Prostate gland (tissue), 2 donors: Measurements from ENCODE around the gene MMD. TPM values are rescaled to one million over a fixed set of nuclear protein-coding genes. Genes with fewer than 3 reads are reported as not detected.

ENCODE experiments used
- DNase-seq: peaks from one replicate; pipeline ENCODE4 v3.0.0-alpha.2; 2019; ENCODE audit warnings: low spot score
- H3K27ac ChIP-seq, 2 donors: fragments of 200-600 bp; sonication (generic); 2 replicates each; pipeline ENCODE4 v1.5.1; 2017 to 2019
- H3K27me3 ChIP-seq: fragments of 200-600 bp; sonication (generic); replicated peaks from 2 replicates; pipeline ENCODE4 v1.5.1; 2019; ENCODE audit not compliant: insufficient read depth
- H3K36me3 ChIP-seq, 2 donors: fragments of 200-600 bp; sonication (generic); 1 replicate in 1 of 2; 2 replicates in 1 of 2; pipeline versions ENCODE4 v1.5.1 to v1.8.1; 2017 to 2019
- H3K4me1 ChIP-seq: fragments of 200-600 bp; sonication (generic); replicated peaks from 2 replicates; pipeline ENCODE4 v1.5.1; 2019
- H3K4me3 ChIP-seq, 2 donors: fragments of 200-600 bp; sonication (generic); 2 replicates each; pipeline ENCODE4 v1.5.1; 2017 to 2019
- H3K9me3 ChIP-seq: fragments of 200-600 bp; sonication (generic); 2 replicates; pipeline ENCODE4 v1.5.1; 2017
- CTCF ChIP-seq, 4 experiments: fragments of 200-600 bp in 2 of 4; fragments of 450-650 bp in 2 of 4; sonication (generic) in 2 of 4; IDR thresholded peaks; 1 replicate in 3 of 4; 2 replicates in 1 of 4; pipeline ENCODE4 v1.5.1; 2016 to 2019; ENCODE audit warnings: antibody characterized with exemption in 4 of 4, mild to moderate bottlenecking in 2 of 4, moderate library complexity in 2 of 4
- POLR2A ChIP-seq: fragments of 450-650 bp; IDR thresholded peaks from one replicate; pipeline ENCODE4 v1.6.1; 2016; ENCODE audit warnings: antibody characterized with exemption, mild to moderate bottlenecking
- POLR2AphosphoS5 ChIP-seq: sonication (generic); formaldehyde crosslinking; IDR thresholded peaks from one replicate; pipeline ENCODE4 v1.6.1; 2017; ENCODE audit warnings: antibody characterized with exemption
- WGBS: methylation state at CpG from one replicate; pipeline ENCODE4 v1.1.5; 2018; 5-methylcytosine and 5-hydroxymethylcytosine counted together
- intact Hi-C: fragments of 100-400 bp; cut with DNase I; formaldehyde crosslinking; loops from one replicate; pipeline ENCODE4 v1.14.2; 2022
- total RNA-seq, 2 donors: library from RNA; depleted of rRNA; stranded (reverse); fragments of >200 nt; gene quantifications; one replicate each; pipeline ENCODE4 v1.1.0, GENCODE V29; 2016

The MMD gene
- total RNA-seq, 2 donors from 2014 or later: 8.7 to 55.0 TPM

- Histone ChIP-seq H3K9me3 (no peaks in the 10 kb centered on the region), H3K4me1 (no peaks in the 10 kb centered on the region), H3K27me3 (no peaks in the 10 kb centered on the region), H3K36me3 (no peaks in the 10 kb centered on the region), H3K27ac (no peak overlapping the region), H3K4me3 (no peak overlapping the region)
- no peak for TF ChIP-seq POLR2AphosphoS5
- no peak for TF ChIP-seq CTCF (IDR thresholded peaks at IDR 0.05)
- no peak for TF ChIP-seq POLR2A
- intact Hi-C loops: loop anchor here (10.0 kb wide), 2 partner anchors 79 to 289 kb away; partner anchors contain the start of gene HLF
- WGBS: 71% methylated on average over 4 of the region's 4 CpGs
- DNase-seq: no peak
Observed at GRCh38 chr17:55343900-55344513, 77.6 kb downstream of the MMD start.

- intact Hi-C loops: loop anchor here (10.0 kb wide), 2 partner anchors 78 to 288 kb away; partner anchors contain the start of gene HLF
- Histone ChIP-seq H3K9me3 (no peaks in the 10 kb centered on the region), H3K27ac (no peak overlapping the region), H3K36me3 (no peaks in the 10 kb centered on the region), H3K27me3 (no peaks in the 10 kb centered on the region), H3K4me1 (no peaks in the 10 kb centered on the region), H3K4me3 (no peak overlapping the region)
- DNase-seq: no peak
- TF ChIP-seq CTCF (IDR thresholded peaks at IDR 0.05) (no peak), POLR2AphosphoS5 (no peak), POLR2A (no peak)
- WGBS: 91% methylated on average over 6 of the region's 6 CpGs
Observed at GRCh38 chr17:55342800-55343585, 78.6 kb downstream of the MMD start.

Other genes with a start within 250 kb of the MMD start
- 10 to 100 TPM; 26.5 to 34.9 TPM for gene HLF, start 156.9 kb downstream of the MMD start, total RNA-seq
- not detected for gene SMIM36, start 89.6 kb upstream of the MMD start, total RNA-seq